SK-N-SH treated with all-trans-retinoic acid at 6 μM for 48 hours (cell line): Measurements from ENCODE around the gene FUBP3.
"Not testable (repeated sequence)": the region's sequence is repeated elsewhere in the genome, so short reads cannot be mapped to it uniquely, and the experiment has no call there.

Experiments used
- ATAC-seq: fragments of 200-7000 bp; cut with Tn5 transposase; 3 replicates; pipeline ENCODE4 v1.9.1; 2020; ENCODE audit warnings: mild to moderate bottlenecking, moderate library complexity
- BACH2 ChIP-seq: fragments of 250-450 bp; sonication (Bioruptor Pico); IDR thresholded peaks from 2 replicates; pipeline ENCODE4 v1.9.0; 2021; ENCODE audit warnings: mild to moderate bottlenecking, borderline replicate concordance
- GLIS3 ChIP-seq: fragments of 250-450 bp; sonication (Bioruptor Pico); IDR thresholded peaks from 2 replicates; pipeline ENCODE4 v1.5.0; 2020; ENCODE audit warnings: mild to moderate bottlenecking, moderate library complexity
- POU6F1 ChIP-seq: fragments of 250-450 bp; sonication (Bioruptor Pico); IDR thresholded peaks from 2 replicates; pipeline ENCODE4 v1.8.0; 2021; ENCODE audit warnings: low read depth, mild to moderate bottlenecking, moderate library complexity, borderline replicate concordance
- PPARA ChIP-seq: fragments of 250-450 bp; sonication (Bioruptor Pico); IDR thresholded peaks from 2 replicates; pipeline ENCODE4 v1.5.0; 2020; ENCODE audit warnings: mild to moderate bottlenecking, borderline replicate concordance
- SNAI2 ChIP-seq: fragments of 250-450 bp; sonication (Bioruptor Pico); IDR thresholded peaks from 2 replicates; pipeline ENCODE4 v1.5.0; 2020; ENCODE audit warnings: mild to moderate bottlenecking, moderate library complexity
- ZFP30 ChIP-seq: fragments of 450-650 bp; formaldehyde crosslinking; IDR thresholded peaks from 2 replicates; pipeline ENCODE4 v1.5.0; 2022; ENCODE audit warnings: mild to moderate bottlenecking, moderate library complexity
- ZNF8 ChIP-seq: fragments of 450-650 bp; formaldehyde crosslinking; IDR thresholded peaks from 2 replicates; pipeline ENCODE4 v1.5.0; 2020; ENCODE audit warnings: mild to moderate bottlenecking, moderate library complexity

The FUBP3 gene

GRCh38 chr9:130685104-130685503 is 105.7 kb downstream of the FUBP3 start:
- TF ChIP-seq GLIS3 (CRISPR knock-in tag) (no peak), SNAI2 (CRISPR knock-in tag) (no peak), ZNF8 (CRISPR knock-in tag) (no peak), BACH2 (CRISPR knock-in tag) (no peak), PPARA (no peak), ZFP30 (CRISPR knock-in tag) (no peak)
- ATAC-seq = no peak

- ATAC-seq = not testable (repeated sequence)
Observed at GRCh38 chr9:130685945-130686344, 106.6 kb downstream of the FUBP3 start.

GRCh38 chr9:130687615-130688014 is 108.2 kb downstream of the FUBP3 start:
- ATAC-seq = no peak
- TF ChIP-seq POU6F1 = no peak
